AG20443 (cell line): ENCODE results near the gene HBB.
A peak's percentile ranks its signal among the peaks of the same experiment; 100 is the strongest.

ENCODE experiments used
- DNase-seq: peaks from one replicate; pipeline ENCODE4 v3.0.0; 2012; ENCODE audit warnings: low spot score, mixed read lengths

The HBB gene

DNA sequence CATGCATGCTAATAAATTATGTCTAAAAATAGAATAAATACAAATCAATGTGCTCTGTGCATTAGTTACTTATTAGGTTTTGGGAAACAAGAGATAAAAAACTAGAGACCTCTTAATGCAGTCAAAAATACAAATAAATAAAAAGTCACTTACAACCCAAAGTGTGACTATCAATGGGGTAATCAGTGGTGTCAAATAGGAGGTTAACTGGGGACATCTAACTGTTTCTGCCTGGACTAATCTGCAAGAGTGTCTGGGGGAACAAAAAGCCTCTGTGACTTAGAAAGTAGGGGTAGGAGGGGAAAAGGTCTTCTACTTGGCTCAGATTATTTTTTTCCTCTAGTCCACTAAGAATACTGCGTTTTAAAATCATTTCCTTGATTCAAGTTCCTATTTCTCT lies 810 bp upstream of the HBB start:
- no peak for DNase-seq

DNA sequence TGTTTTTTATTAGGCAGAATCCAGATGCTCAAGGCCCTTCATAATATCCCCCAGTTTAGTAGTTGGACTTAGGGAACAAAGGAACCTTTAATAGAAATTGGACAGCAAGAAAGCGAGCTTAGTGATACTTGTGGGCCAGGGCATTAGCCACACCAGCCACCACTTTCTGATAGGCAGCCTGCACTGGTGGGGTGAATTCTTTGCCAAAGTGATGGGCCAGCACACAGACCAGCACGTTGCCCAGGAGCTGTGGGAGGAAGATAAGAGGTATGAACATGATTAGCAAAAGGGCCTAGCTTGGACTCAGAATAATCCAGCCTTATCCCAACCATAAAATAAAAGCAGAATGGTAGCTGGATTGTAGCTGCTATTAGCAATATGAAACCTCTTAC lies 1.4 kb downstream of the HBB start:
- no peak for DNase-seq

GRCh38 chr11:5224538-5225479 lies 2.1 kb downstream of the HBB start:
- no peak for DNase-seq

DNA sequence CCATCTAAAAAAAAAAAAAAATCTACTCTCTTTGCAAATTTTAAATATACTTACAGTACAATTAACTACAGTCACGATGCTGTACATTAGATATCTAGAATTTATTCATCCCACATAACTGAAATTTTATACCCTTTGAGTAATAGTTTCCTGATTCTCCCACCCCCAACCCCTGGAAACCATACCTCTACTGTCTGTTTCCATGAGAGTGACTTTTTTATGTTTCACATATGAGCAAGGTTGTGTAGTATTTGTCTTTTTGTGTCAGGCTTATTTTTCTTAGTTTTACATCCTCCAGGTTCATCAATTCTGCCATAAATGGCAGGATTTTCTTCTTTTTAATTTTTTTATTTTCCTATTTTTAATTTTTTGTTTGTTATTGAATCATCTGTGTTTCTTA lies 3.2 kb downstream of the HBB start:
- no peak for DNase-seq

GRCh38 chr11:5223146-5223545 lies 3.7 kb downstream of the HBB start:
- DNase-seq, result no peak

- DNase-seq, result no peak
Measured at GRCh38 chr11:5210376-5210885, 16.4 kb downstream of the HBB start.

DNA sequence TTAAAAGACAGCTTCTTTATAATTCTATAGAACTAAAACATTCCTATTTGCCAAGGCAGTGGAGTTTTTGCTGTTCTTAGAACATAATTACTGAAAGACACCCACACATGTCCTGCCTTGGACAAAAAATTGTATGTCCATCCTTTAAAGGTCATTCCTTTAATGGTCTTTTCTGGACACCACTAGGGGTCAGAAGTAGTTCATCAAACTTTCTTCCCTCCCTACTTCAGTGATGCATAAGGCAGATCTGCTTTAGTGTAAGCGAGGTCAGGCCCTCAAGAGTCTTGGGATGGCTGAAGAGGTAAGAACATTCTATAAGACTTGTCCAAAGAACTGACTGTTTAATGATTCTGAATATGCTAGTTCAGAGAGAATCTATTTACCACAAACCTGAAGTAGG lies 22.1 kb downstream of the HBB start:
- DNase-seq, result peak; percentile 77

DNA sequence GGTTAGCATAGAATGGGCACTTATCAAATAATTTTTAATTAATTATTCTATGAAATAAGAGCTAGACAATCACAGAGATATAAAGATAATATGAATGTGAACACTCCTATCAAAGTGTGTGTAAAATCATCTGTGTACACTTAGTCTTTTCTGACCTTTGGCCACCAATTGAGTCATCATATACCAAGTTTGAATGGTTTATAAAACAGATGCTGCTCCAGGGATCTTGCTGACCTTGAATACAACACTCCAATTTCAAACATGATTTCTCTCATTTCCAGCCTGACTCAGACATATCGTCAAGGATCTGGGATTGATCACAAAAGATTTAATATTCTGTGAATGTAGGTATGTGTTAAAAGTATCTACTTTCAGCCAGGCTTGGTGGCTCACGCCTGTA lies 23.5 kb downstream of the HBB start:
- DNase-seq, result no peak

- DNase-seq, result no peak
Measured at GRCh38 chr11:5200582-5200981, 26.3 kb downstream of the HBB start, which contains the start of gene OR51V1. TSS of gene OR51V1 (minus strand) at chr11:5200682. CDS start at chr11:5200682, 0 bp downstream.

DNA sequence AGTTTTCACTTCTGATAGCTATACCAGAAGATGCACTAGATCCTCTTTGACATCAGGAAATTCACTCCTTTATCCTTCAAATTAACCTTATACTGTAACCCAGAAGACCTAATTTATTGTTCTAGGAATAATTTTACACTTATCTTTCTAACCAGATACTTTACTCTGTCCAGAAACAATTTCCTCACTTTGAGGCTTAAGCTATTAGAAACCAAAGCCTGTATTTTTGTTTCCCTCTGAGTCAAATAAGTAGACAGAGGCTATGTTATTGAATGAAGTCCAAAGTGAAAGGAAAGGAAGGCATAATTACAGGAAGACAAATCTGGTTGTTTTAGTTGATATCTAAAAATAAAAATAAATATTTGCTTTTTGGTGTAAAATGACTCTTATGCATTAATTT lies 28.6 kb downstream of the HBB start:
- no peak for DNase-seq

DNA sequence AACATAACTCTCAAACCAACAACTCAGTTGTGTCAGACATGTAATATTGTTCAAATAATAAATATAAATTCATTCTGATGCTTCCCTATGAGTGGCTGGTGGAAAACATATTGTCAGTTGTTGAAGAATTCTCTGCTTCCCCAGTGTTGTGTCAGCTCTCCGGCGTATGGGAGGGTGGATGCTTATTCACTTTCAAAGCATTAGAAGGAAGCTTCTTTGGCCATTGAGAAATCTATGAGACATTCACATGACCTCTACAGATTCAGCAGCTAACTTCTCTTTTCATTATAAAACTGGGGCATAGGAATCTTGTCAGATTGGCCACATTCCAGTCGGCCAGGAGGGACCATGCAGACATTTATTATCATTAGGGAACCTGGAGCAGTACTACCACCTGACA lies 29.3 kb downstream of the HBB start:
- DNase-seq, result peak; percentile 59

- peak; percentile 27 for DNase-seq
Measured at GRCh38 chr11:5196731-5197130, 30.1 kb downstream of the HBB start.

DNA sequence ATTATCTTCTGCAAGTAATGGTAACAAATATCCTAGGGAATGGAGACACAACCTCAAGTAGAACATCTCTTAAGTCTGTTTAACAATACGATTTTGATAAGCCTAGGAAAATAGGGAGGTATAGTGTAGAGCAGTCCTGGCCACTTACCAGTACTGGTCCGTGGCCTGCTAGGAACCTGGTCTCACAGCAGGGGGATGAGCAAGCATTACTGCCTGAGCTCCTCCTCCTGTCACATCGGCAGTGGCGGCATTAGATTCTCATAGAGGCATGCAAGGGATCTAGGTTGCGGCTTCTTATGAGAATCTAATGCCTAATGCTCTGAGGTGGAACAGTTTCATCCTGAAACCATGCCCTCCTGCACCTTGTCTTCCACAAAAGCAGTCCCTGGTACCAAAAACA lies 30.8 kb downstream of the HBB start:
- DNase-seq, result no peak

GRCh38 chr11:5192738-5193137 lies 34.1 kb downstream of the HBB start:
- no peak for DNase-seq

DNA sequence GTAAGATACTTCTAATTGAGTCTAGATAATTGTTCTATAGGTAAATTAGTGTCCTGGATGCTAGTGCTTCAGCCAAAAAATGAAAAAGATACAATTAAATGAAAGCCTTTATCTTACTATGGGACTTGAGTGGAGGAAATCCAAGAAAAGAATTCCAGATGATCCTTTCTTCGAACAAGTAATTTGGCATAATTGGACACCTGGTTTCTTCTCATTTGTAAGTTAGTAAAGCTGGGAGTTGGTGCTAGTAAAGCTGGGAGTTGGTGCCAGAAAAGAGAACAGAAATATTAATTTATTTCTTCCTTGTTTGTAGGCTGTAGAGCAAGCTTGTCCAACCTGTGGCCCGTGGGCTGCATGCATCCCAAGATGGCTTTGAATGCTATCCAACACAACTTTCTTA lies 38.7 kb downstream of the HBB start:
- DNase-seq, result no peak

DNA sequence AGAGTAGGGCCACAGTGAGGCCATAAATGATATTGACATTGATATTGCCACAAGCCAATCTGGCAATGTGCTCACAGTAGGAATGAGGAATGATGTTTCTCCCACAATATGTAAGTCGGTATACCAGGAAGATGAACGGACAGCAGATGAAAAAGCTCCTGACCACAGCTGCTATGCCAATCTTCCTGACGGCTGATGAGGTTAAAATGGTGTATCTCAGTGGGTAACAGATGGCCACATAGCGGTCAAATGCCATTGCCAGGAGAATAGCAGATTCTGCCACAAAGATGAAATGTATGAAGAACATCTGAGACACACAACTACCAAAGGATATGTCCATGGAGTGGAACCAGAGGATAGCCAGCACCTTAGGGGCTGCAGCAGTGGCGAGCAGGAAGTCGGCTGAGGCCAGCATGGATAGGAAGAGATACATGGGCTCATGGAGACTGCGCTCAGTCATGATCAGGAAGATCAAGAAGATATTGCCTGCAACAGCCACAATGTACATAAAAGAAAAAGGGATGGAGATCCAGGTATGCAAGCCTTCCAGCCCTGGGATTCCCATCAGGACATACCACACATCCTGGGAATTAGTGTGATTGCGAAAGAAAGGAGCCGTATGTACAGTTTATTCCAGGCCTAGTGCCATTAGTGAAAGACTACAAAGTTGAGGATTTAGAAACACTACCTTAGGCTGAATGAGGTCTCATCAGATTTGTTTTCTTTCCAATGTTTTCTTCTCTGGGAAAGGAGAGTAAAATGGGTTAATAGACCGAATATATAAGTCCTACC lies 48.6 kb downstream of the HBB start:
- DNase-seq, result no peak
